Heart right ventricle (tissue), 16 donors: ENCODE measurements around the gene COLEC12. TPM values are rescaled to one million over a fixed set of nuclear protein-coding genes. Genes with fewer than 3 reads are reported as not detected.
A peak's percentile ranks its signal among the peaks of the same experiment; 100 is the strongest.

Experiments used
- ATAC-seq, 8 donors: fragments of 200-7000 bp; cut with Tn5 transposase; one replicate each; pipeline ENCODE4 v1.9.1; 2020; ENCODE audit warnings: mild to moderate bottlenecking in 8 of 8, moderate library complexity in 8 of 8, moderate number of reproducible peaks in 1 of 8
- DNase-seq, 2 donors: peaks; one replicate each; pipeline ENCODE4 v3.0.0-alpha.2; 2020
- H3K27ac ChIP-seq, 10 donors: fragments of 200-600 bp; sonication (generic) in 2 of 10; one replicate each; pipeline versions ENCODE4 v1.5.0 to v1.8.0; 2020 to 2022; ENCODE audit warnings: mild to moderate bottlenecking in 3 of 10
- H3K27me3 ChIP-seq, 7 donors: fragments of 200-600 bp; one replicate each; pipeline ENCODE4 v1.8.0; 2021 to 2022; ENCODE audit warnings: mild to moderate bottlenecking in 2 of 7
- H3K36me3 ChIP-seq, 9 donors: fragments of 200-600 bp; sonication (generic) in 1 of 9; one replicate each; pipeline versions ENCODE4 v1.5.0 to v1.8.0; 2020 to 2022; ENCODE audit warnings: mild to moderate bottlenecking in 2 of 9
- H3K4me1 ChIP-seq, 9 donors: fragments of 200-600 bp; sonication (generic) in 1 of 9; one replicate each; pipeline versions ENCODE4 v1.5.0 to v1.8.0; 2020 to 2022; ENCODE audit warnings: mild to moderate bottlenecking in 4 of 9
- H3K4me3 ChIP-seq, 10 donors: fragments of 200-600 bp; sonication (generic) in 2 of 10; one replicate each; pipeline versions ENCODE4 v1.5.0 to v1.8.0; 2020 to 2022; ENCODE audit warnings: mild to moderate bottlenecking in 7 of 10, moderate library complexity in 2 of 10
- H3K9me3 ChIP-seq, 11 donors: fragments of 200-600 bp in 10 of 11; sonication (generic) in 2 of 11; one replicate each; pipeline versions ENCODE4 v1.5.0 to v1.8.0; 2013 to 2022; ENCODE audit warnings: mild to moderate bottlenecking in 2 of 11, control low read depth in 1 of 11, moderate library complexity in 1 of 11
- WGBS, 2 donors: extraction: QIAGEN DNeasy Blood & Tissue Kit; methylation state at CpG; one replicate each; pipeline ENCODE4 v1.1.7; 2013; ENCODE audit warnings: inconsistent platforms in 1 of 2; 5-methylcytosine and 5-hydroxymethylcytosine counted together
- intact Hi-C, 10 donors: fragments of 100-400 bp; cut with DNase I; formaldehyde crosslinking; loops; one replicate each; pipeline versions ENCODE4 v1.11.1 to v1.14.2; 2022
- polyA plus RNA-seq, 2 donors: library from polyadenylated mRNA; stranded (reverse); fragments of 200-250 nt; gene quantifications; one replicate each; pipeline ENCODE4 v1.2.3, GENCODE V29; 2013
- total RNA-seq, 10 donors: library from RNA; stranded (reverse); fragmentation: NEBNext Ultra II Directional in 3 of 10; extraction: Animal tissue kit (Norgen Biotek cat#: 25700) in 3 of 10; gene quantifications; one replicate each; pipeline versions ENCODE4 v1.2.1 to v1.2.4, GENCODE V29; 2021 to 2023
- TF ChIP-seq, protein P1 (sequence below), 9 donors: fragments of 200-600 bp; sonication (generic) in 2 of 9; IDR thresholded peaks; one replicate each; pipeline versions ENCODE4 v1.5.0 to v1.8.0; 2021 to 2022; ENCODE audit warnings: antibody characterized with exemption in 9 of 9, mild to moderate bottlenecking in 5 of 9, moderate library complexity in 1 of 9
- donor health status: Arrhythmogenic right ventricular cardiomyopathy.
- donor health status: ischemic (EF 13 %, LVEDD 7.1; RV severe dilation, severe dysfunction).
- donor health status: healthy with polysubstance abuse.
- donor health status: DM: no; HTN: yes; CAD: no.
- donor health status: DM: no; HTN: no; CAD: no.
- donor health status: ischemic (EF 25% LVEDD 6.9; RV normal size, moderate dysfunction).
- donor health status: ischemic (EF 25% LVEDD 5.7; RV mildly dilated, moderate dysfunction).
- donor health status: healthy.
- donor health status: DM: yes; HTN: yes; CAD: no.
- donor health status: Ischemic cardiomyopathy.
- donor health status: ischemic (EF 35%, LVEDD 5.7; RV mildly dilated, moderate dysfunction).
- donor health status: nonischemic (EF 11% LVEDD 7.7; RV severe dilation, severe dysfunction).
- donor health status: DM: yes; HTN: yes; CAD: no.
- donor health status: PGD.
- donor health status: ischemic (EF 29% LVEDD 5.4; RV normal size, mild dysfunction).
- donor health status: nonischemic (EF 23%, LVEDD 6.1; RV moderate dilation, normal function).

The COLEC12 gene
- total and polyA plus RNA-seq, 12 donors, result 2.8 to 15.4 (median 6.2) TPM

DNA sequence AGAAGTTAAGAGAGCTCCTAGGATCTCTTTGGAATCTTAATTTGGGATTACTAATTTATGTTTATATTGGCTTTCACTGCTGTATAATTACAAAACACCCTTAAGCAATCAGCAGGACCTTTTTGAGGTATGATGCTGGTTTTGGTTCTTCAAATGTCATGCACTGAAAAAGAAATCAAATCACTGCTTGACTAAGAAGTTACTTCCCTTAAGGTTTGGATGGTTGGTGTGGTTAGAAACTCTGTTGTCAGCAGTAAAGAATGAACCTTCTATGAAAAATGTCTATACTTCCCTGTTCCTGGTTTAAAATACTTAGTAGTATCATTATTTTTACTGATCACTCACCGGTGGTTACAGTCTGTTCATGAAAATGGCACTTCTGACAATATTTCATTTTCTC lies 5.5 kb downstream of the COLEC12 start:
- intact Hi-C loops, result loop anchor here in 1 of 10 donors (10.0 kb wide), 1 partner anchor 120 kb away; no protein-coding TSS in a partner anchor
- peak in 1 of 8 donors; percentile 38 for ATAC-seq

GRCh38 chr18:493986-494983 lies 6.2 kb downstream of the COLEC12 start:
- Histone ChIP-seq H3K4me3 (no peak overlapping the region), H3K27ac (no peak overlapping the region), H3K4me1 (peaks cover 0 to 40% (median 10%) of the 10 kb centered on the region in 9 donors), H3K36me3 (no peaks in the 10 kb centered on the region), H3K9me3 (no peaks in the 10 kb centered on the region), H3K27me3 (peaks cover 0 to 38% (median 26%) of the 10 kb centered on the region in 7 donors)
- TF ChIP-seq, protein P1, sequence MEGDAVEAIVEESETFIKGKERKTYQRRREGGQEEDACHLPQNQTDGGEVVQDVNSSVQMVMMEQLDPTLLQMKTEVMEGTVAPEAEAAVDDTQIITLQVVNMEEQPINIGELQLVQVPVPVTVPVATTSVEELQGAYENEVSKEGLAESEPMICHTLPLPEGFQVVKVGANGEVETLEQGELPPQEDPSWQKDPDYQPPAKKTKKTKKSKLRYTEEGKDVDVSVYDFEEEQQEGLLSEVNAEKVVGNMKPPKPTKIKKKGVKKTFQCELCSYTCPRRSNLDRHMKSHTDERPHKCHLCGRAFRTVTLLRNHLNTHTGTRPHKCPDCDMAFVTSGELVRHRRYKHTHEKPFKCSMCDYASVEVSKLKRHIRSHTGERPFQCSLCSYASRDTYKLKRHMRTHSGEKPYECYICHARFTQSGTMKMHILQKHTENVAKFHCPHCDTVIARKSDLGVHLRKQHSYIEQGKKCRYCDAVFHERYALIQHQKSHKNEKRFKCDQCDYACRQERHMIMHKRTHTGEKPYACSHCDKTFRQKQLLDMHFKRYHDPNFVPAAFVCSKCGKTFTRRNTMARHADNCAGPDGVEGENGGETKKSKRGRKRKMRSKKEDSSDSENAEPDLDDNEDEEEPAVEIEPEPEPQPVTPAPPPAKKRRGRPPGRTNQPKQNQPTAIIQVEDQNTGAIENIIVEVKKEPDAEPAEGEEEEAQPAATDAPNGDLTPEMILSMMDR (IDR thresholded peaks at IDR 0.05), result no peak
- DNase-seq (no peak), ATAC-seq (no peak)
- WGBS, 2 donors, result 65 to 68% methylated on average over 5 of the region's 5 CpGs
- intact Hi-C loops, result loop anchor here in 1 of 10 donors (10.0 kb wide), 1 partner anchor 121 kb away; no protein-coding TSS in a partner anchor

More for the DNA sequence above, 5.5 kb downstream of the COLEC12 start:
- H3K27ac ChIP-seq, result peak overlapping the region in 1 of 10 donors; percentile 41
- H3K9me3 ChIP-seq, result no peaks in the 10 kb centered on the region
- H3K36me3 ChIP-seq, result no peaks in the 10 kb centered on the region
- TF ChIP-seq, protein P1 (IDR thresholded peaks at IDR 0.05), result no peak
- peaks cover 0 to 45% (median 34%) of the 10 kb centered on the region in 7 donors for H3K27me3 ChIP-seq
- WGBS, 2 donors, result 91% methylated on average over 1 of the region's 1 CpG
- H3K4me3 ChIP-seq, result no peak overlapping the region
- peaks cover 0 to 42% (median 13%) of the 10 kb centered on the region in 9 donors for H3K4me1 ChIP-seq
- no peak for DNase-seq

- no peaks in the 10 kb centered on the region for H3K9me3 ChIP-seq
- no peak overlapping the region for H3K27ac ChIP-seq
- H3K4me3 ChIP-seq, result no peak overlapping the region
- TF ChIP-seq, protein P1 (IDR thresholded peaks at IDR 0.05), result no peak
- H3K4me1 ChIP-seq, result peaks cover 0 to 45% (median 0%) of the 10 kb centered on the region in 9 donors
- no peak for ATAC-seq
- H3K36me3 ChIP-seq, result no peaks in the 10 kb centered on the region
- peaks cover 0 to 22% (median 8%) of the 10 kb centered on the region in 7 donors for H3K27me3 ChIP-seq
- 41 to 54% methylated on average over 5 of the region's 5 CpGs for WGBS, 2 donors
- intact Hi-C loops, result loop anchor here in 1 of 10 donors (10.0 kb wide), 1 partner anchor 122 kb away; no protein-coding TSS in a partner anchor
- DNase-seq, result no peak
Measured at GRCh38 chr18:492451-492850, 8.1 kb downstream of the COLEC12 start.

DNA sequence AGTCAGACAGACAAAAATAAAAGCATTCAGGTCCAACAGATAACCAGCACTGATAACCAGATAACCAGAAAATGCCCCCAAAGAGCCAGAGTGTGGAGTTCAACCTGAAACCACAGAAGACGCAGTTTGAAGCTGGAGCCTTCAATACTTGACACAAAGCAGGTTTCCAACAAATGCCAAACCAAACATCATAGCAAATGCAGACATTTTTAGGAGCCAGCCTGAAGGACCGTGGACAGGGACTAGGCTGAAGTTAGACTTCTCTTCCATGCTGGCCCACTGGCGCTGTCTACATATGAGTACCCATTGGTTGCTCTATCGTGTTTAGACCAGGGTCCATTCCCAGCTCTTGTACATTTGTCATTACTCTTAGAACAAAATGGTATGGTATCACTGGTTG lies 9.9 kb downstream of the COLEC12 start:
- WGBS, 2 donors, result 76 to 80% methylated on average over 4 of the region's 4 CpGs
- Histone ChIP-seq H3K27me3 (peaks cover 0 to 10% (median 0%) of the 10 kb centered on the region in 7 donors), H3K4me3 (no peak overlapping the region), H3K4me1 (peaks cover 0 to 44% (median 0%) of the 10 kb centered on the region in 9 donors), H3K9me3 (peaks cover 0 to 8% (median 0%) of the 10 kb centered on the region in 11 donors), H3K36me3 (no peaks in the 10 kb centered on the region), H3K27ac (no peak overlapping the region)
- ATAC-seq, result no peak
- intact Hi-C loops, result loop anchor here in 1 of 10 donors (10.0 kb wide), 1 partner anchor 124 kb away; no protein-coding TSS in a partner anchor
- TF ChIP-seq, protein P1 (IDR thresholded peaks at IDR 0.05), result no peak
- DNase-seq, result no peak
